Limb (tissue), 2 donors: Measurements from ENCODE around the gene OR52I1.

Source experiments
- DNase-seq, 2 donors: peaks; one replicate each; pipeline ENCODE4 v3.0.0-alpha.2; 2016; ENCODE audit errors: extremely low spot score in 2 of 2

OR52I1 gene

GRCh38 chr11:4610258-4610935 lies 16.6 kb downstream of the OR52I1 start:
- DNase-seq = no peak

- DNase-seq = no peak
These were observed 18.1 kb downstream of the OR52I1 start for GRCh38 chr11:4611986-4612385.

GRCh38 chr11:4615856-4616444 lies 22.1 kb downstream of the OR52I1 start:
- DNase-seq = no peak

- no peak for DNase-seq
These were observed 25.7 kb downstream of the OR52I1 start for GRCh38 chr11:4619514-4619913.

- DNase-seq = peak; percentile 36 to 77
These were observed 32.6 kb downstream of the OR52I1 start for GRCh38 chr11:4626207-4627099.

GRCh38 chr11:4636136-4636535 lies 42.3 kb downstream of the OR52I1 start:
- DNase-seq = no peak

GRCh38 chr11:4636962-4637661 lies 43.3 kb downstream of the OR52I1 start, which contains the start of gene OR51D1:
OR51D1 (plus strand) TSS chr11:4637477; CDS start chr11:4639791, 2,314 bp downstream.
- peak; percentile 74 to 82 for DNase-seq

GRCh38 chr11:4637662-4638047 lies 43.8 kb downstream of the OR52I1 start:
- no peak for DNase-seq

GRCh38 chr11:4639931-4640330 lies 46.1 kb downstream of the OR52I1 start:
- DNase-seq = no peak

GRCh38 chr11:4641501-4641900 lies 47.7 kb downstream of the OR52I1 start:
- no peak for DNase-seq

GRCh38 chr11:4642043-4642442 lies 48.2 kb downstream of the OR52I1 start:
- no peak for DNase-seq

GRCh38 chr11:4643076-4643475 lies 49.2 kb downstream of the OR52I1 start:
- no peak for DNase-seq

- DNase-seq = no peak
These were observed 49.8 kb downstream of the OR52I1 start, which contains the start of gene OR51E1 for GRCh38 chr11:4643682-4644081. OR51E1 (plus strand) TSS chr11:4643982; CDS start chr11:4652527, 8,545 bp downstream.

GRCh38 chr11:4644233-4644632 lies 50.4 kb downstream of the OR52I1 start:
- no peak for DNase-seq
